HG03520 (cell line): ENCODE results near the gene ROR1.
"Not testable (repeated sequence)": the region's sequence is repeated elsewhere in the genome, so short reads cannot be mapped to it uniquely, and the experiment has no call there.

Experiments used
- ATAC-seq: cut with Tn5 transposase; IDR thresholded peaks from one replicate; pipeline ENCODE4 v1.9.1; 2021; ENCODE audit warnings: mild to moderate bottlenecking, moderate library complexity; ENCODE audit not compliant: unreplicated experiment

The ROR1 gene

DNA sequence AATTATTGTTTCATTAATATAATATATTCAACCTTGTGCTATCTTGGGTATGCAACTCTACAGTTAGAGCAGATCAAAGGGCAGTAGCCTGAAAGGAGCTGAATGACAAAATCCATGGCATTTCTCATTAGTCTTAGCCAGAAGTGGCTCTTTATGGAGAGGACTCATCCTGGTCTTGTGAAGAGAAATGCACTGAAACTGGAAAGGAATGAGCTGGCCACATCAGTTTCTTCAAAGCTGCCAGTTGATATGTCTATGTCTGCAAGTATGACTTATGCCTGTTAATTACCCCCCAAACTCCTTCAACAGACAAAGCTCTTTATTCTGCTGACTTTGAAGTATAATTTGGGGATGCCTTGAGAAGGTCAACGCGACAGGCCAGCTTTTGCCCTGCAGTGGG, 310.6 kb downstream of the ROR1 start:
- ATAC-seq: no peak

DNA sequence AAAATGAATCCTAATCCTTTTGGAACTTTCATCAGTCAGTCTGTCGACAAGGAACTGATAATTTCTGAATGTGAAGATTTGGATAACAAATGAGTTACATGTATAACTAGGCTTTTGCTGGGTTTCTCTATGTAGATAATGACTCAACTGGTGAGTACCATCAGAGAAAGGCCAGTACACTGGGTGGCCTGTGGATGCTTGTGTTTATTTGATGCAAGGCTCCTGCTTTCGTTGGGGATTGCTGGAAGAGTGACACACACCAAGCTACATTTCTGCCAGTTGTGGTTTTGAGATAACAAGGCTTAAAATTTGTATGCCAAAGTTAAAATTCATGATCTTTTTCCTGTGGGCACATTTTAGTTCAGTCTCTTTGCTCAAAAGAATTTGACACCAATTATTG, 314.0 kb downstream of the ROR1 start:
- no peak for ATAC-seq

DNA sequence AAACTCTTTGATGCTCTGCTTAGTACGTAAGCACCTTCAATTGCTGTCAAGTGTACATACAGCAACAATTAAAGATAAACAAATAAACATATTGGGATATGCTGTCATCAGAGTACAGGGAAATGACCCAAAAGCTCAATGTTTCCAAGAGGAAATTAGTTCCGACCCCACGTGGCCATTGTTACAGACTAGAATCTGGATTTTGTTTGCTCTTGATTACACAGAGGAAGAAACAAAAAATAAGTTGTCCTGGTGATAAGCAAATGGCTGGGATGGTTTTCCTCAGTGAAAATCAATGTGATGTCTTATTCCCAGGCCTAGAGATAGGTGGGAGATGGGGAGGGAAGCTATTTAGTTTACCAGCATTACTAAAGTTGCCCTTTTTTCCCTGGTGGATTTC, 316.6 kb downstream of the ROR1 start:
- no peak for ATAC-seq

DNA sequence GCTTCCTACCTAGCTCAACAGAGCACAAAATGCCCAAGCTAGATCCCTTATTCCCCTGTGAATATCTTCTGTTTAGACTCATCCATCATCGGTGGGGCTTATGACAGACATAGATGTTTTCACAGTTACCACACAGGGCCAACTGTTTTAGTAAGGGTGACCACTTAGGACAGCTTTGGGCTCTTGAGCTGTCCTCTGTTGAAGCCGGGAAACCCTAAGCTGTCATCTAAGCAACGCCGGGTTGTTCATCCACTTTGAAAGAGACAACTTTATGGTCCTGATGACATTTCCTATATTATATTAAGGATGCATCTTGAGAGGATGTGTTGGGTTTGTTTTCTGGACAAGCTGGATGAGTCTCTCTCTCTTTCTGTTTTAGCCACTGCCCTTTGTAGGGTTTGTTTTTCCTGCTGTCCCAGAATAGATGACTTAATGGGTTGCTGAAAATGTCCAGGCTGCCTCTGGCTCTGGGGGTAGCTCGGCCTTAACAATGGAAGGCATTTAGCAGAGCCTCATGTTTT, 319.1 kb downstream of the ROR1 start:
- no peak for ATAC-seq

DNA sequence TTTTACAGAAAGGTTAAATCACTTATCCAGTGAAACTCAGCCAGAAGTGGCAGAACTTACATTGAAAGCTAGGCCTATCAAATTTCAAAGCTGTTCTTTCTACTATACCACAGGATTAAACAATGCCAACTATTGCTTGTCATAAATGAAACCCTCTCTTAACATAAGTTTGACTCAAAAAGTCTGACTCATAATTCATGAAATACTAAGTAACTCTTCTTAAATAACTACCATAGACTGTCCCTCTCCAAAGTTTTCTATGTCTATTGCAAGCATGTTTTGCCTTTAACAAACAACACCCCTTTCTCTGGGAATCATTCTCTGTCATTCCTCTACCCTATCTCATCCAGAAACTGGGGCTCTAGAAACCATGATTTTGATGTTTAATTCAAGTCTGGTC, 320.1 kb downstream of the ROR1 start:
- no peak for ATAC-seq

DNA sequence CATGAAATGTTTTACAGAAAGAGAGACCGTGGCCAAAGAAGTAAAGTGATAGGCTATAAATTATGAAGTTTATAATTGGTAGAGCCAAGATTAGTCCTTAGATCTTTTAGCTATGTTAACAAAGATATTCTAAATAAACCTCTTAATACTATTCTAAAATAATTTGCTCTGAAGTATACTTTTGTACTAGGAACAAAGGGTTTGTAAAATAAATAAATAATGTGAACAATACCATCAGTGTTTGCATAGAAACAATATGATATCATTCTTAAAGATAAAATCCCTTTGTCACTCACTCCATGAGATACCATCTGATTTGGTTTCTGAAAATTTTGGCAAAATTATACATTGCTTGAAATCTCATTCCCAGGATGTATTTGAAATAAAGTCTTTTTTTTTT, 322.0 kb downstream of the ROR1 start:
- ATAC-seq: no peak

DNA sequence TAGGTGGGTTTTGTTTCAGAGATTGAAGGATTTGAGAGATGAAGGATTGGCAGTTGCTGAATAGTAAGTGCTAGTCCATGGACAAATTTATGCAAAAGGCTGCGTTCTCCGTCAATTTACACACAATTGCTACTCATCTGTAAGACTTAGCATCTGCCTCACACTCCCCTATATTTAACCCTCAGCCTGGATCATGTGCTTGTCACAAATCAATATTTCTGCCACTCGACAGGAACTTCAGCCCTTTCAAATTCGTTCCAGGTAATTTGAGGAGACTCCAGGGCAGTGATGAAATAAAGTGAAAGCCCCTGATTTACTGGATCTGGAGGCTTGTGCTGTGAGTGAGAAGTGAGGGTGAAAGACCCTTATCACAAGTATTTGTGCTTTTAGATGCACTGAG, 324.0 kb downstream of the ROR1 start:
- ATAC-seq: no peak

DNA sequence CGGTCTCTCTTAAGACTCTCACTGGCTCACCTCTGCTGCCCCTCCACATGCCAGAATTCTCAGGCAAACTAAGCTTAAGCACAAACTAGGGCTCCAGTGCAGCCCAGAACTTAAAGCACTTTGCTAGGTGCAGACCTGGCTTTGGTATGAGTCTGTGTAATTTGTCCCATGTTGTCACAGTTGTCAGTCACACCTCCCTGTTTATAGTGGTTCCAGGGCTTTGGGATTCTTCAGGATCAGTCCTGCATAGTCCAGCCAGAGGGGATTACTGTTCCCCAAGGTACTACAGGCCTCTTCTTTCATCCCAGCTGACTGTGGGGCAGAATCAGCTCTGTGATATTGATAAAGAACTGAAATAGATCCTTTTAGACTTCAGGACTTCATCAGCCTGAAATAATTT, 324.6 kb downstream of the ROR1 start:
- no peak for ATAC-seq

DNA sequence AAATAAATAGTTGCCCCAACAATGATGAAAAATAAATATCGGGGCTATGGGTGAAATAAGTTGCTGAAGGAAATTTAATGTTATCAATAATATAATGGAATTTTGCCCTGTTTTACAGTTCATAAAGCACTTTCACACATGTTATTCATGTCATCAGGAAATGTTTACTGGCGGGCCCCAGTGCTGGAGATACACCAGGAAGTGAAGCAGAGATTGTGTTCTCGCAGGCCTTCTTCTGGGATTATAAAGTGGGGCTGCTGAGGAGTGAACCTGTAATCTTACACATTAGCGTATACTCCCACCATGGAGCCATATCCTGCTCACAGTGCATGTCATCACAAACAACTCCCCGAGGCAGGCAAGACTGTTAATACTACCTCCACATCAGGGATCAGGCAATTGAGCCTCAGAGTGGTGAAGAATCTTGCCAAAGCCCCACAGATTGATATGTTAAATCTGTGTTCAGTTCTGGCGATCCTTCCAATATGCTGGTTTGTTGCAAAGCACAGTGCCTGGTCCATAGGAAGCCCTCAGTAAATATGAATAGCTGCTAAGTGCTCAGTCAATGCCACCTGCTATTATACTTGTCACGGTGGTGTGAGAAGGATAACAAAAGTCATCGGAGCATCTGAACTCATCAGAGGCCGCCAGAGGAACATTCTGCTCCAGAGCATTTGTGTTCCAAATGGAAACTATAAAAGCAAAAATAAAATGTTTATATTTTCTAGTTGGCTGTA, 325.2 kb downstream of the ROR1 start:
- ATAC-seq: no peak

DNA sequence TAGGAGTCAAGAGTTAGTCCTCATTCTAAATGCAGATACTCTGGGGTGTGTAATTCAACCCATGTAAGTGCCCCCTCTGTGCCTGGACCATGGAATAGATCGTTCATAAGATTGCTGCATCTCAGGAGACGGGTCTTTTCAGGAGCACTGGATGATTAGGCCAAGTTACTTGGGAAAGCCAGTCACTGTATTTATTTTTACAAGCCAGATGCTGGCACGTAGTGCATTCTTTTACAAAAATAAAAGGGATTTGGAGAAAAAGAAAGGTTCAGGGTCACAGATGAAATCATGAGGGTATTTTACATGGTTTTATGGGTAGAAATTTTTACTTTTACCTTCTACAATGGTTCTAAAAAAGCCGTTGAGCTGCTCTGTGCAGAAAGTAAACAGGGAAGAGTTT, 327.0 kb downstream of the ROR1 start:
- no peak for ATAC-seq

DNA sequence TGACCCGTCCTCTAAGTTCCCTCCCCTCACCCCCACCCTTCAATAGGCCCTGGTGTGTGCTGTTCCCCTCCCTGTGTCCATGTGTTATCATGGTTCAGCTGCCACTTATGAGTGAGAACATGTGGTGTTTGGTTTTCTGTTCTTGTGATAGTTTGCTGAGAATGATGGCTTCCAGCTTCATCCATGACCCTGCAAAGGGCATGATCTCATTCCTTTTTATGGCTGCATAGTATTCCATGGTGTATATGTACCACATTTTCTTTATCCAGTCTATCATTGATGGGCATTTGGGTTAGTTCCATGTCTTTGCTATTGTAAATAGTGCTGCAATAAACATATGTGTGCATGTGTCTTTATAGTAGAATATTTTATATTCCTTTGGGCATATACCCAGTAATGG, 330.8 kb downstream of the ROR1 start:
- not testable (repeated sequence) for ATAC-seq

DNA sequence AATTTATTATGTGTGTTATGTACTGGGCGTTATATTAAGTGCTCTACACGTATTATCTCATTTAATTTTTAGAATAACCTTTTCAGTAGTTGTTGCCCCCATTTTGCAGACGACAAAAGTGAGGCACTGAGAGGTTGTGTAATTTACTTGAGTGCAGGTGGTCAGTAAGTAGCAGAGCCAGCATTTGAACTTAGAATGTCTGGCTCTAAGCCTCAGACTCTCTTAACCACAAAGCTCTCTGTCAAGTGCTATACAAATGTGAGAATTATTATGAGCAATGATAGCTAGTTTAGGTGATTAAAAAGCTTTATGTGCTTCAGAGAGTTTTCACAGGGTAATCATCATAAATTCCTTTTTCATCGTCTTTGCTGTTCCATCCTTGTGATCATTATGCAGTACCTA, 333.3 kb downstream of the ROR1 start:
- no peak for ATAC-seq

DNA sequence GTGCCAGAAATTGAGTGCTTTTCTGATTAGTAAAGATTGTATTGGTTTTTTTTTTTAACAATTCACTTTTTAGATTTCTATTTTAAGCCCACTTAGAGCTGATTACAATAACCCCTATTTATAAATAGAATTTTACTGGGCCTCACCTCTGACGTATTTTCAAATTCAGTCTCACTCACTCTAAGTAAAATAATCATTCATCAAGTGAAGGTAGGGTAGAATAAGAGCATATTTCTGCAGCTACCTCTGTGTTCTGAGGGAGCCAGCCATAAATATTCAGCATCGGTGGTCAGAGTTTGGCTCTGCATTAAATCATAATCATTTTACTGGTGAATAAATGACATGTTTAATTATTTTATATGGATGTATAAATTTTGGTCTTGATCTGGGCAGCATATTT, 333.8 kb downstream of the ROR1 start:
- ATAC-seq: no peak

DNA sequence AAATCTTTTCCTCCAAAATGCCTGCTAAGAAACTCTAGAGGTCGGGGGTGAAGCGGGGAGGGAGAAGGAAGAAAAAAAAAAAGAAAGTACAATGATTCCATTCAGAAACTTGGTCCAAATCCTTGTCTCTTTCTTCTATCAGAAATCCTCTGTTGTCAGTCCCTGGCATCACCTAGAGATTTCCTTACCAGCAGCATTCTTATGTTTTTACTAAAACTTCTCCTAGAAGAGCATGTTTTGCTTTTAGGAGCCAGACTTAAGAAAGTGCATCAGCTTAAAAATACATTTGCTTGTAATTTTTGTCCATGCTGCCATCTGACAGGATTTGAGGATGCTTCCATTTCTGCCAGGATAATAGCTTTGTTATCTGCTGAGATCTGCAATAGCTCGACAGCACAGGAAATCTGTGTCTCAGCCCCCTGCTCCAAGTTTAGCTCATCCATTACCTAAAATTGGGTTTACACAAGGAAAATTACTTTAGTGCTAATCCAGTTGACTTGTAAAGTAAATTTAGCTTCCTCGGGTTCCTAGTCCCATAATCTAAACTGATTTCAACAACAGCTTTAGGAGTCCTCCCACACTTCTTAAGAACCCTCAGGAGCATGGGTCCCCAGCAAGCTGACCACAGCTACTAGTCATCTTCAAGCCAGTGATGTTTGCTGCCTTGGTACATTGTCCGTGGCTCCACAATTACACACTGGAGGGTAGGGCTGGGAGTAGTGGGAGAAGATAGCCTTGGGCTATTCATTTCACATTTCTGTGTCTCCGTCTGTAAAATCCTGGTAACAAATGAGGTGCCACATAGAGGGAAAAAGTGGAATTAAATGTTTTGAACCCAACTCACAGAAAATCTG, 337.3 kb downstream of the ROR1 start:
- no peak for ATAC-seq

DNA sequence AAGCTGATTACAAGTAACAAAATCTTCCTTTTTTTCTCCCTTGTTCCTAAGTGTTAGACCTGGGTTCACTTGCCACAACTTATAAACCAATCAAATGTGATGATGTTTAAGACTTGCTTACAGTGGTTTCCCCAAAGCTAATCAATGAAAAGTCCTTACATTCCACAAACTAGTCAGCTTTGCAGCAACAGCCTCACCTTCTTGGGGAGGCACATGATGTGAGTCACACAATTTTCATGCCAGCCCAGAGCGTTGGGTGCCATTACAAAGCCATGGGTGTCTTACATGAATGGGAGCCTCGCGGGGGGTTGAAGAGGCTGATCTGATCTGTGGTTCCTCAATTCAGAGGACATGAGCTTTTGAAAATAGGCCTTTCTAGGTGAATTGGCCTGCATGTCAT, 338.0 kb downstream of the ROR1 start:
- no peak for ATAC-seq

DNA sequence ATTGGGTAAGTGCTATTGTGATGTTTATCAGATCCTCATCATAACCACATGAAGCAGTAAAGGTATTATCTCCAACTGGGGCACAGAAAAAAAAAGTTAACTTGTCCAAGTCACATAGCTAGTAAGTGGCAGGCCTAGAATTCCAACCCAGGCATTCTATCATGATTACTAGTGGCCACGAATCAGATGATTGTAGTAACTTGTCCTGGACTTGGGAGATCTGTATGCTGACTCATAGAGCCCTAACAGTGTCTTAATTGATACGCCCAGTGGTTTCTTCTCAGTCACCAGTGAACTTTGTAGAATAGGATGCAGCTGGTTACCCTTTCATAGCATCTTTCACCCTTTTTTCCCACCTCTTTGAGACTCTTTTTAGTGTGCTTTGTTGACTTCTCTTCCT, 338.5 kb downstream of the ROR1 start:
- ATAC-seq: no peak

DNA sequence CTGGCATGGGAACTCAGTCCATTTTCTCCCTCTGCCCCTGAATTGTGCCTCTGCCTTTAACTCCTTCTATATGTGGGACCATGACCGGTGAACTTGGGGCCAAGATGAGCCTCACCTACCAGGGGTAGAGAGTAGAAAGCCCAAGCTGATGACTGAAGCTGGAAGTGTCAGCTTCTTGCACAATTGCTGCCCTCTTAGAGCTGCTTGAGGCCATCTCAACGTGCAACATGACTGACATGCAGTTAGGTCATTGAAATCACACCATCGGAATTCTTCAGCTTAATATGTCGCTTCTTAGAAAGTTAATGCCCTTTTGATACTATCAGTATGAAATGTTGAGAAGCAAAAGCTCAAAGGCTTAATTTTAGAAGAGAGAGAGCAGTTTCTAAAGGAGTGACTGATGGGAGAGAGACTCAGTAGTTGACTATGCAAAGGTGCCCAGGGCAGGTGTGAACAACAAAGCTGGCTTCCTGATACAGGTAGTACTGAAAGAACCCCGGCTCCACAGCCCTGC, 340.3 kb downstream of the ROR1 start:
- no peak for ATAC-seq

DNA sequence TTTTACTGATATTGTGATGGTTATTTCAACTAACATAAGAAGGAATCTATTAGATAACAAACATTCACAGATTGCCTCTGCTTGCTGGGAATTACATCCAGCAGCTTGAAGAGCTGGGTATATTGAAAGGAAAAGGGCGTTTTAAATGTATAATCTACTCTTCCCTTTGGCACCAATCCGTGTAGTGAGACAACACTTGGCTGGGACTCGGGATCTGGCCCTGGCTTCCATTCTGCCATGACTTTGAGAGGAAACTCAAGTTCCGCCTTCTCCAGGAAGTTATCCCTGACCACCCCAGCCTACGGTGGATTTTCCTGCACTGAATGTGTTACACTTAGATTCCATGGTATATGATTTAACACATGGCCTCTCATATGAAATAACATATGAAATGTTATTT, 342.7 kb downstream of the ROR1 start:
- ATAC-seq: no peak

DNA sequence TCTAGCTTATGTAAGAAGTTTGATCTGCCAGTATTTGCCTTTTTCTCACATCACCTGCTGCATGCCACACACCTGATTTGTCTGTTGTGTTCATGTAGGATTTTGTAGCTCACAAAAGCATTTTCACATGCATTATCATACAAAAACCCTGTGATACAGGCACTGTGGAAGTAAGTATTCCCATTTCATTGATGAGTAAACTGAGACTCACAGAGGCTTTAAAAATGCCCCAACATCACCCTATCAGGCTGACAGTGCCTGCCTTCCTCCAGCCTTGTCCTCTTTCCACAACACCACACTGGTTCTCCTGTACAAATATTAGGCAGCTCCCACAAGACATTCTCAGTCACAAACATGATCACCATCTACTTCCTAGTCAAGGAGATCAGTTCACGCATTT, 343.7 kb downstream of the ROR1 start:
- no peak for ATAC-seq

DNA sequence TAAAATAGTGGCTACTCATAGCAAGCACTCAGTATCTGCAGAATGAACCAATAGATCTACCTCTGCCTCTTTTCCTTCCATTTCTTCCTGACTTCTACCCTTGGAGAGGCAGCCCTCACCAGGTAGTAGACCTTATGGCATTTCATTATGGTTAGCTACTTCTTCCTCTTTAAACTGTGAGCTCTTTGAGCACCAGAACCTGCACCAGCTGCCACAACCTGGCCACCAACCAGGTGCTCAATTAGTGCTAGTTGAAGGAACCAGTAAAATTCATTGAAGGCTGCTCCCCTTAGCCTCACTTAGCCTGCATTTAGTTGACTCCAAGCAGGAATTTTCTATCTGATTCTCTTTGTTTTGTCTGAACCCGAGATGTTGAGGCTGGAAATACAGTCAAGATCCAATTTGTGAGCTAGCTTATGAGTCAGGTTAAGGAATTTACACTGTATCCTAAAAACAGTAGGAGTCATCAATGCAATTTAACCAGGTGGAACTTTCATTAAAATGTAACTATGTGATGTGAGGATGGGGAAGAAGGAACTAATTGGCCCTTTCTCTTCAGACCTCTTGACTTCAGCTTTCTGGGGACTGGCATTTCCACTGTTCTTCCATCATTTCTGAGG, 348.1 kb downstream of the ROR1 start:
- no peak for ATAC-seq

DNA sequence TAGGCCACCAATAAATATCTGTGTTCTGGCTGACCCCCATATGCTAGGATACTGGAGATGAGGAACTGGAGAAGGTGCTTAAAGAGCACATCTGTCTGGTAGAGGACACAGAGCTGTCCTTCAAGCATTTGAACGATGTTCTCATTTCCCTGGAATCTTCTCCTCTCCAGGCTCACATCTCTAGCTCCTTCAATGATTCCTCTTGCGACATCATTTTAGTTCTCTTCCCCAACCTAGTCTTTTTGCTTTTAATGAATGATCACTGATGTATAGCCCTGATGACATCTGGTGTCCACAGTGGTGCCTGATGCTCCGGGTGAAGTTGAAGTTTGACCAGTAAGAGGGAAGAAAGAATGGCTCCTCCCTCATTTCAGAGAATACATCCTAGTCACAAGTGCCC, 348.8 kb downstream of the ROR1 start:
- no peak for ATAC-seq
